GM10266 (cell line): ENCODE measurements around the gene PROK1.

ENCODE experiments used
- DNase-seq: peaks from one replicate; pipeline ENCODE4 v3.0.0; 2012; ENCODE audit errors: extremely low spot score
- TF ChIP-seq, protein P1 (sequence below): IDR thresholded peaks from 2 replicates; pipeline ENCODE4 v1.5.1; 2012; ENCODE audit warnings: mild to moderate bottlenecking, low read depth; ENCODE audit not compliant: control insufficient read depth, insufficient read depth; ENCODE audit errors: missing control alignments

Gene PROK1

DNA sequence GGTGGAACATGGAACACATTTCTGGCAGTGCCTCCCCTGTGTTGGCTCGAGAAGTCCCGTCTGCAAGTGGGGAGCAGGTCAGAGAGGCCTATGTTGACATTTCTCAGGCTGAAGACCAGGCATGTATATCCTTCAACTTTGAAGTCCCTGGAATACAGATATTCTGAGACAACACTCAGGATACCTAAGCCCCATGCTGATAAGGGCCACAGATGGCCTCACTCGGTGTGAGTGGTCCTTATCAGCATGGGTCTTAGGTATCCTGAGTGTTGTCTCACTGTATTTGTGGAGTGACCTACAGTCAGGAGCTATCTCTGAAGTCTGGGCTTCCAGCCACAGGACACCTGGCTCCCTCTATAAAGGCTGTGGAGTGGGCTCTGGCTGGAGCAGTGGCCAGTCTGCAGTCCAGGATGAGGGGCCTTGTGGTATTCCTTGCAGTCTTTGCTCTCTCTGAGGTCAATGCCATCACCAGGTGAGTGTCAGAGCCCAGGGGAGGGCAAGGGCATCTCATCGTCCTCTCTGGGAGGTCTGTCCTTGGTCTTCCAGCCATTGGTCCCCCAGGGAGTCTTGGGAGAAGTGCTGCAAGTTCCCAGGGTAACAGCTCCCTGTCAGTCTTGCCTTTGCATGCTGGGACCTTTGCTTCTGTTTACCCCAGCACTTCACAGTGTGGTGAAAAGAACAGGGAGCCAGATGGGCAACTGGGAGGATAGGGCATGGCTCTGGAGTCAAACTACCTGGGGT, 29.6 kb downstream of the PROK1 start:
- TF ChIP-seq, protein P1, sequence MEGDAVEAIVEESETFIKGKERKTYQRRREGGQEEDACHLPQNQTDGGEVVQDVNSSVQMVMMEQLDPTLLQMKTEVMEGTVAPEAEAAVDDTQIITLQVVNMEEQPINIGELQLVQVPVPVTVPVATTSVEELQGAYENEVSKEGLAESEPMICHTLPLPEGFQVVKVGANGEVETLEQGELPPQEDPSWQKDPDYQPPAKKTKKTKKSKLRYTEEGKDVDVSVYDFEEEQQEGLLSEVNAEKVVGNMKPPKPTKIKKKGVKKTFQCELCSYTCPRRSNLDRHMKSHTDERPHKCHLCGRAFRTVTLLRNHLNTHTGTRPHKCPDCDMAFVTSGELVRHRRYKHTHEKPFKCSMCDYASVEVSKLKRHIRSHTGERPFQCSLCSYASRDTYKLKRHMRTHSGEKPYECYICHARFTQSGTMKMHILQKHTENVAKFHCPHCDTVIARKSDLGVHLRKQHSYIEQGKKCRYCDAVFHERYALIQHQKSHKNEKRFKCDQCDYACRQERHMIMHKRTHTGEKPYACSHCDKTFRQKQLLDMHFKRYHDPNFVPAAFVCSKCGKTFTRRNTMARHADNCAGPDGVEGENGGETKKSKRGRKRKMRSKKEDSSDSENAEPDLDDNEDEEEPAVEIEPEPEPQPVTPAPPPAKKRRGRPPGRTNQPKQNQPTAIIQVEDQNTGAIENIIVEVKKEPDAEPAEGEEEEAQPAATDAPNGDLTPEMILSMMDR = no peak
- no peak for DNase-seq

DNA sequence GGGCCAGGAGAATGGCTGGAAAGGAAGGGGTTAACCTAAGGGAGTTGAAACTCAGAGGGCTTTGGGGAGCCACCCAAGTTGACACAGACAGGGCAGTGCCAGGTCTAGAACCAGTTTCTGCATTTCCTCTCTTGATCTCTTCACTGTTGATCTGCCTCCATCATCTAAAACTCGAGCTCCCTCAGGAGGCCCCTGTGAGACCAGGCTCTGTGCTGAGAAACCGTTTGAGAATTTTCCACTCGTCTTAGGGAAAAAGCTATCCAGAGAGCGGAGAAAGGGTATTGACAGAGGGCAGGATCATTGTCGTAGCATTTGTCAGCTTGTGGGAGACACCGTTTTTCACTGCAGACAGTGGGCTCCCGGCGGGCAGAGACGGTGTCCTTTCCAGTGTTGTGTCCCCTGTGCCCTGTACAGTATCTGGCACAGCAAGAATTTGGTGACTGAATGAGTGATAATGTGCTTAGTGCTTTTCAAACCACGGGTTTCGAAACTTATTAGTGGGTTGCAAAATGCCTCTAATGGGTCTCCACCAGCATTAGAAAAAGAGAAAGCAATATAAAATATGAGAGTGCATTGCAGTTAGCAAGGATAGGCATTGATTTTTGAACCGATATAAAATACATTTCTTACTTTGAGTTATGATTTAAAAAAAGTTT, 31.1 kb downstream of the PROK1 start:
- TF ChIP-seq, protein P1 = no peak
- DNase-seq = no peak

DNA sequence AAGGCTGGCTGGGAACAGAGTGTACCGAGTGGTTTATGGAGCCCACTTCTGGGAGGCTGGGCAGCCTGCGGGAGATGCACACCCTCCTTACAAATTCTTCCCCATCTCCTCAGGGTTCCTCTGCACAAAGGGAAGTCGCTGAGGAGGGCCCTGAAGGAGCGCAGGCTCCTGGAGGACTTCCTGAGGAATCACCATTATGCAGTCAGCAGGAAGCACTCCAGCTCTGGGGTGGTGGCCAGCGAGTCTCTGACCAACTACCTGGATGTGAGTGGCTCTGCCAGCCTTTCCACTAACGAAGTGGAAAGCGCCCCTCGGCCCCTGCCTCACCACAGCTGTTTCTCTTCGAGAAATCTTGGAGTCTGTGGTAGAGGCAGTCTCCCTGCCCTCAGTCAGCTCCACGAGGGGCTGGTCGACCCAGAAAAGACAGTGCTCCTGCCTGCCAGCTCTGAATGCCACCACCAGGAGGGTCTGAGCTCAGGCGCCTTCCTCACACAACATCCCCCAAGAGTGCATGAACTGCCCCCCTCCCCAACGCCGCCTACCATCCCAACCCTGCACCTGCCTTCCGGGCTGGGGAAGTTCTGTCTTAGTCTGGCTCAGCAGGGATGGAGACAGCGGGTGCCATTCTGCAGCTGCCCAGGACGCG, 31.8 kb downstream of the PROK1 start:
- TF ChIP-seq, protein P1 = no peak
- no peak for DNase-seq

DNA sequence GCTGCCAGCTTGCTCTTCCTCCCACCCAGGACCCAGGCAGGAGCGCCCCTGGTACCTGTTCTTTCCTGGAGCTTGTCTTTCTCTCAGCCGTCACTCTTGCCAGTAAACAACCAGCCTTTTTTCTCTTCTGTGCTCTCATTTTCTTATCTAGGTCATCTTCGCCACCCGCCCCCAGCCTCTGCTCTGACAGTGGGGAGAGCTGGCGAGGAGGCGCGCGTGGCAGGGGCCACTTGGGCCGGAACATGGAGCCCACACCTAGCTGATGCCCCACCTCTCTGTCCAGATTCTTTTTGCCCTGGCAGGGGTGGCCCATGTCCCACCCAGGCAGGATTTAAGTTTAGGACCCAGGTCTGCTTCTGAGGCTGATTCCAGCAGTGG, 32.3 kb downstream of the PROK1 start:
- DNase-seq = no peak
- TF ChIP-seq, protein P1 = no peak

DNA sequence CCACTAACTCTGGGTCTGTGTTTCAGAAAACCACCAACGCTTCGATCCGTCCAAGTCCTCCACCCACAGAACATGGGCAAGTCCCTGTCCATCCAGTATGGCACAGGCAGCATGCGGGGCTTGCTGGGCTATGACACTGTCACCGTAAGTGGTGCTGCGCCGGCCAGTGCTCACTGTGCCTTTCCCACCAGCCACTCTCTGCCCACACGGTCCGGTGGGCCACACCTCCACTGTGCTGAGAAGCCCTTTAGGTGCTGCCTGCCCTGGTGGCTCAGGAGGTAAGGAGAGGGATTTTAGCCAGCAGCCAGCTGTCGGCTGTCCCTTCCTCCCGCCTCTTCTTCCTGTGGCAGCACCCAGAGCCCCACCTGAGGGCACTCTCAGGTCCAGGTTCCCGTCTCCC, 33.9 kb downstream of the PROK1 start:
- DNase-seq = no peak
- TF ChIP-seq, protein P1 = no peak

DNA sequence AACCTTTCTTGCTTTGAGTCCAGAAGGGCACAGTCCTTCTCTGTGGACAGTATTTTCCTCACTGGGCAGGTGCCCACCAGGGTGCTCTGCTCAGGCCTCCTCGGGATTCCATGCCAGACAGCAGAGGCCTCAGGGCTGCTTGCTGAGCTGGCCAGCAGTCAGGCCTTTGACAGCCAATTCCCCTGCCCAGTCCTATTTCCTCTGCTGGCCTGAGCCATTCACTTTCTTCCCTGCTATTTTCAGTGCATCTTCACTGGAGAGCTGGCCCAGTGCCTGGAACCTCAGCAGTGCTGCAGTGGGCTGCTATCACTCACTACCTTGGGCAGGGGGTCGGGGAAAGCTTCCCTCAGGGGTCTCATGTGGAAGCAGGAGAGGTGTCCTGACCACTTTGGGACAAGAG, 34.8 kb downstream of the PROK1 start:
- TF ChIP-seq, protein P1 = no peak
- no peak for DNase-seq

DNA sequence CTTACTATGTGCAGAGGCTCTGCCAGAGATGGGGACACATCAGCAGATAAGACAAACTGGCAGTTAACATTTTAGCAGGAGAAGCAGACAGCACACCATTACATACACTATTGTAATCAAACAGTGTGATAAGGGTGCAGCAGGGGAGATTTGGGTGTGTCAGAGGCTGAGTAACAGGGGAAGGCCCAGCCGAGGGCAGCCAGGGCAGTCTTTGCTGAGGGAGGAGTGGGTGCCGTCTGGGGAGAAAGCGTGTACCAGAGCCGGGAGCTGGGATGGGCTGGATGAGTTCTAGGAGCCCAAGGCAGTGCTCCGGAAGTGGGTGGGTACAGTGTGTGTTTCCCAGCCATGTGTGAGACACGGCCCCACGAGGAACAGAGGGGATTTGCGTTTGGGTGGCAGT, 36.8 kb downstream of the PROK1 start:
- DNase-seq = no peak

More for the DNA sequence above, 36.8 kb downstream of the PROK1 start:
- TF ChIP-seq, protein P1 = no peak
